Stomach smooth muscle (tissue), 2 donors: Measurements from ENCODE around the gene MNX1.

Source experiments
- H3K27ac ChIP-seq: one replicate; pipeline ENCODE4 v1.7.0; 2013; ENCODE audit warnings: mild to moderate bottlenecking, low read length, inconsistent platforms
- H3K27me3 ChIP-seq, 2 donors: one replicate each; pipeline ENCODE4 v1.7.0; 2013; ENCODE audit warnings: low read length in 2 of 2; ENCODE audit not compliant: insufficient read depth in 2 of 2, control insufficient read depth in 1 of 2
- H3K36me3 ChIP-seq, 2 donors: one replicate each; pipeline ENCODE4 v1.7.0; 2013; ENCODE audit warnings: low read length in 2 of 2; ENCODE audit not compliant: control insufficient read depth in 2 of 2, insufficient read depth in 2 of 2
- H3K4me1 ChIP-seq: one replicate; pipeline ENCODE4 v1.7.0; 2013; ENCODE audit warnings: low read length; ENCODE audit not compliant: control insufficient read depth, insufficient read depth
- H3K4me3 ChIP-seq, 2 donors: one replicate each; pipeline ENCODE4 v1.7.0; 2013; ENCODE audit warnings: low read length in 2 of 2
- H3K9ac ChIP-seq, 2 donors: one replicate each; pipeline ENCODE4 v1.7.0; 2013; ENCODE audit warnings: low read length in 2 of 2, mild to moderate bottlenecking in 1 of 2
- H3K9me3 ChIP-seq, 2 donors: one replicate each; pipeline ENCODE4 v1.7.0; 2013; ENCODE audit warnings: low read length in 2 of 2; ENCODE audit not compliant: control insufficient read depth in 2 of 2
- donor health status: healthy.
- donor health status: Pancreatic carcinoma.

MNX1 gene

DNA sequence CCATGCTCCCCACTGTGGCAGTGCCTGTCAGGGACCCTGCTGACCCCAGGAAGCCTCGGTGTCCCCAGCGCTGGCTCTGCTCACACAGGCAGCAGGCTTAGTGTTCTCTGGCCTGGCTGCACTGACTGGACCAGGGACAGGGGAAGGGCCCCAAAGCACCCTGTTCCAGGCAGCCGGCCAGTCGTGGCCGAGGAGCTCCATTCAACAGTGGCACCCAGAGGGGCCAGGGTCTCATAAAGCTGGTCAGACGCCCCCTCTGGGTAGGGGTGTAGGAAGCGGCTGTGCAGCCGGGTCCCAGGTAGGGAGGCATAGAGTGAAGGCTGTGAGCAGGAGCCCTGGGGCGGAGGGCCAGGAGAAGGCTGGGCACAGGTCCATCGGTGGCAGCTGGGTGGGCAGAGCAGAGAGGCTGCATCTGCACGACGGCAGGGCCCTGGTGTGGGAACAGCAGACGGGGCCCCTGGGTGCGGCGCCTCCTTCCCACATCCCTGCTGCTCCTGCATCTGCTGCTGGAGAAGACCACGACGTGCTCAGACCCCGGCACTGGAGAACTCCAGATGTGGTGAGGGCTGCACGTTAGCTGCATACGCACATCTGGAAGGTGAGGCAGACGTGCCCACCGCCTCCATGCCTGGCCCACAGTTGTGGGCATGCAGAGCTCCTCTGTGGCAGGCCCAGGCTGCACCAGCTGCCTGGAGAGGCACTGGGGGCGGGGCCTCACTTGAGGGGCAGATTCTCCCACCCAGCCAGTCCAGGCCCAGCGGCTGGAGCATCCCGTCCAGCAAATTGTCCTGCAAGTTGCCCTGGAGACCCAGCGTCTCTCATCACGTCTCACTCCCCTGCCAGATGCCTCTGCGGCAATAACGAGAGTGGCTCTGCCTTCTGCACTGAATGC is 25.1 kb downstream of the MNX1 start:
- peaks cover 2% of the 10 kb centered on the region for H3K4me1 ChIP-seq
- H3K27ac ChIP-seq = no peak overlapping the region
- no peak overlapping the region for H3K9ac ChIP-seq

DNA sequence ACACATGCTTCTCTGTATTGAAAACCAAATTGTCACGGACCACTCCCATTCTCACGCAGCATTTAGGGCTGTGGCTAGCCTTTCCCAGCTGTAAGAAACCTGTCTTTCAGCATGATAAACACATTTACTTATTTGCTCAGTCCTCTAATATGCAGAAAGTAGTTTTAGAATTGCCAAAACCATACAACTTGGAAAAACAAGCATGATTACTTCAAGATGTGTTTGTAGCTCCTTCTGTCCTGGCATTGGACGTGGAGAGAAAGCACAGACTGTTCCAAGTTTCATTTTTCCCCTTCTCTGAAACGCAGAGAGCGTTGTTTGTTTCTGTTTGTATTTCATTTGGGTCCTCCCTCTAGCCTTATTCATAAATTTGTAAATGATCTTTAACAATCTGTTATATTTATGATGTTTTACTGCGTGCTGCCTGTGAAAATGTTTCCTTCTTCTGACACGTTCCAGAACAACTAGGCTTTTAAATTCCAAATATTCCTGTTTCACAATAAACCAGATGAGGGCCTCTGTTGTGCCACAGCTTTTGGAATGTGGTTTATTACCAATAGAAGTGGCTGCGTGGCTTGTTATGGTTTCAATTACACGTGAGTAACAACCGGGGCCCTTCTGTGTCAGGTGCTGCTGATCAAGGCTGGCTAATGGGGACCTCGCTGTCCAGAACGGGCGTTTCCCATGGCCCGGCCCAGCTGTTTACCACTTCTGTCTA is 26.1 kb downstream of the MNX1 start:
- Histone ChIP-seq H3K27ac (no peak overlapping the region), H3K4me1 (peaks cover 2% of the 10 kb centered on the region), H3K9me3 (peaks cover 0 to 3% of the 10 kb centered on the region in 2 donors), H3K9ac (peak overlapping the region in 1 of 2 donors; percentile 5), H3K27me3 (no peaks in the 10 kb centered on the region), H3K4me3 (peak overlapping the region in 1 of 2 donors; percentile 1), H3K36me3 (no peaks in the 10 kb centered on the region)

More for the DNA sequence above, 25.1 kb downstream of the MNX1 start:
- Histone ChIP-seq H3K27me3 (no peaks in the 10 kb centered on the region), H3K36me3 (no peaks in the 10 kb centered on the region), H3K9me3 (no peaks in the 10 kb centered on the region), H3K4me3 (no peak overlapping the region)

DNA sequence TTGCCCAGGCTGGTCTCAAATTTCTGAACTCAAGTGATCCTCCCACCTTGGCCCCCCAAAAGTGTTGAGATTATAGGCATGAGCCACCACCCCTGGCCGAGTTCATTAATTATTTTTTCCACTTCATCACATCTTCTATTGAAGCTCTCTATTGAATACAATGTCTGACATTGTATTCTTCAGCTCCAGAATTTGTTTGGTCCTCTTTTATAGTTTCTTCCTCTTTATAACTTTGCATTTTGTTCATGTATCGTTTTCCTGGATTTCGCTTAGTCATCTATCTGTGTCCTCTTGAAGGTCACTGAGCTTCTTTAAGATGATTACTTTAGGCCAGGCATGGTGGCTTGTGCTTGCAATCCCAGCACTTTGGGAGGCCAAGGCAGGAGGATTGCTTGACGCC is 30.8 kb downstream of the MNX1 start:
- H3K27ac ChIP-seq = no peak overlapping the region
- H3K27me3 ChIP-seq = no peaks in the 10 kb centered on the region
- peaks cover 2% of the 10 kb centered on the region for H3K4me1 ChIP-seq
- no peaks in the 10 kb centered on the region for H3K36me3 ChIP-seq
- H3K9me3 ChIP-seq = peaks cover 0 to 6% of the 10 kb centered on the region in 2 donors
- H3K4me3 ChIP-seq = no peak overlapping the region
- H3K9ac ChIP-seq = no peak overlapping the region

- H3K9ac ChIP-seq = no peak overlapping the region
- no peaks in the 10 kb centered on the region for H3K36me3 ChIP-seq
- peaks cover under 1% of the 10 kb centered on the region for H3K4me1 ChIP-seq
- no peaks in the 10 kb centered on the region for H3K27me3 ChIP-seq
- H3K27ac ChIP-seq = no peak overlapping the region
- no peak overlapping the region for H3K4me3 ChIP-seq
- H3K9me3 ChIP-seq = peaks cover 0 to 6% of the 10 kb centered on the region in 2 donors
Measured at GRCh38 chr7:156979007-156979606, 31.4 kb downstream of the MNX1 start.

DNA sequence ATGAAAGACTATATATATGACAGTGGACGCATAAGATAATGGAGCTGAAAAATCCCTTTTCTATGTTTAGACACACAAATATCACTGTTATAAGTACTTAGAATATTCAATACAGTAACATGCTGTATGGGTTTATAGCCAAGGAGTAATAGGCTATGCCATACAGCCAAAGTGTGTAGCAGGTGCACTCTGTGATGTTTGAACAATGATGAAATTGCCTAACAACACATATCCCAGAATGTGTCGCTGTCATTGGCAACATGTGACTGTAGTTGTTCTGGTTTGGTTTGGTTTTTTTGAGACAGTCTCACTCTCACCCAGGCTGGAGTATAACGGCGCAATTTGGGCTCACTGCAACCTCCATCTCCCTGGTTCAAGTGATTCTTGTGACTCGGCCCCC is 34.8 kb downstream of the MNX1 start:
- Histone ChIP-seq H3K27ac (no peak overlapping the region), H3K9me3 (peaks cover 0 to 6% of the 10 kb centered on the region in 2 donors), H3K36me3 (peaks cover 3 to 8% of the 10 kb centered on the region in 2 donors), H3K4me1 (no peaks in the 10 kb centered on the region), H3K9ac (no peak overlapping the region), H3K4me3 (no peak overlapping the region), H3K27me3 (no peaks in the 10 kb centered on the region)

DNA sequence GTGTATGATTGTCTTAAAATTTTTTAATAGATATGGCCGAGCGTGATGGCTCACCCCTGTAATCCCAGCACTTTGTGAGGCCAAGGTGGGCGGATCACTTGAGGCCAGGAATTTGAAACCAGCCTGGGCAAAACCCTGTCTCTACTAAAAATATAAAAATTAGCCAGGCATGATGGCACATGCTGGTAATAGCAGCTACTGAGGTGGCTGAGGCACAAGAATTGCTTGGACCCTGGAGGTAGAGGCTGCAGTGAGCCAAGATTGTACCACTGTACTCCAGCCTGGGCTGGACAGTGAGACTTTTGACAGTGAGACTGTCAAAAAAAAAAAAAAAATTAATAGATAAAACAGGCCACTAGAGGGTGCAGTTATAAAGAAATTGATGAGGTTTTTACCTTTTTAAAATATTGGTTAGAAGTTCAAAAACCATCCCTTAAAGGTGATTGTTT is 40.5 kb downstream of the MNX1 start:
- Histone ChIP-seq H3K9me3 (no peaks in the 10 kb centered on the region), H3K4me1 (no peaks in the 10 kb centered on the region), H3K36me3 (peaks cover 15 to 30% of the 10 kb centered on the region in 2 donors), H3K27ac (no peak overlapping the region), H3K4me3 (no peak overlapping the region), H3K9ac (no peak overlapping the region), H3K27me3 (no peaks in the 10 kb centered on the region)

GRCh38 chr7:156968183-156968582 is 42.3 kb downstream of the MNX1 start:
- H3K36me3 ChIP-seq = peaks cover 30 to 46% of the 10 kb centered on the region in 2 donors

DNA sequence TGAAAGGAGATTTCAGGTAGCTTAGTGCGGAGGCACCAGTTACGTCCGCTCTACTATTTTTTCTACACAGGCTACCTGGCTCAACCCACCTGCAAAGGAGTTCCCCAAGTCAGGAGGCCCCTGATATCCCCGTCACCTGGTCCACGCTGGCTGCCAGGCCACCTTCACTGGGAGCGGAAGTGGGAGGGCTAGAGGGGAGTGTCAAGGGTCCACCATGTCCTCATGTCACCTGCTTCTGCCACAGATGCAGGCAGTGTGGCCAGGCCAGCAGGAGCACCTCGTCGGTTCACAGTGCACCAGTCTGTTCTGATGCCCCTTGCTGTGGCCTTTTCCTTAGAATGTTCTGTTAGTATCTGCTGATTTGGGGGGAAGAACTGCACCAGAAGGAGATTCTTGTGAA is 44.1 kb downstream of the MNX1 start:
- Histone ChIP-seq H3K27me3 (no peaks in the 10 kb centered on the region), H3K36me3 (peaks cover 39 to 52% of the 10 kb centered on the region in 2 donors), H3K4me1 (no peaks in the 10 kb centered on the region), H3K27ac (no peak overlapping the region), H3K9me3 (no peaks in the 10 kb centered on the region), H3K9ac (no peak overlapping the region), H3K4me3 (no peak overlapping the region)

More at GRCh38 chr7:156968183-156968582, 42.3 kb downstream of the MNX1 start:
- H3K27ac ChIP-seq = no peak overlapping the region
- H3K9me3 ChIP-seq = no peaks in the 10 kb centered on the region
- H3K9ac ChIP-seq = no peak overlapping the region
- H3K4me3 ChIP-seq = no peak overlapping the region
- no peaks in the 10 kb centered on the region for H3K27me3 ChIP-seq
- no peaks in the 10 kb centered on the region for H3K4me1 ChIP-seq

- no peaks in the 10 kb centered on the region for H3K27me3 ChIP-seq
- H3K4me1 ChIP-seq = no peaks in the 10 kb centered on the region
- H3K4me3 ChIP-seq = no peak overlapping the region
- H3K9ac ChIP-seq = no peak overlapping the region
- H3K36me3 ChIP-seq = peaks cover 48 to 63% of the 10 kb centered on the region in 2 donors
- H3K27ac ChIP-seq = no peak overlapping the region
- H3K9me3 ChIP-seq = no peaks in the 10 kb centered on the region
Measured at GRCh38 chr7:156964971-156965370, 45.5 kb downstream of the MNX1 start.

GRCh38 chr7:156963472-156963871 is 47.0 kb downstream of the MNX1 start:
- peaks cover 50 to 64% of the 10 kb centered on the region in 2 donors for H3K36me3 ChIP-seq
- no peak overlapping the region for H3K9ac ChIP-seq
- H3K27ac ChIP-seq = no peak overlapping the region
- H3K27me3 ChIP-seq = no peaks in the 10 kb centered on the region
- no peaks in the 10 kb centered on the region for H3K9me3 ChIP-seq
- H3K4me3 ChIP-seq = no peak overlapping the region
- no peaks in the 10 kb centered on the region for H3K4me1 ChIP-seq
